T47D (cell line): ENCODE data around the gene NHSL2.
"Not testable (repeated sequence)": the region's sequence is repeated elsewhere in the genome, so short reads cannot be mapped to it uniquely, and the experiment has no call there.

Source experiments
- DNase-seq, 2 experiments: peaks; one replicate each; pipeline versions ENCODE4 v3.0.0 to v3.0.0-alpha.2; 2011 to 2012; ENCODE audit warnings: low read depth in 1 of 2, low spot score in 1 of 2
- JUND ChIP-seq: IDR thresholded peaks from 2 replicates; pipeline ENCODE4 v1.6.1; 2012; ENCODE audit warnings: low read depth
- in situ Hi-C: cut with HindIII; loops from 2 replicates; pipeline ENCODE4 v1.10.0; 2016; ENCODE audit warnings: low sequenced_read_pairs, low pct_unique_long_range_greater_than_20kb

NHSL2 gene

GRCh38 chrX:71936632-71937031 lies 26.0 kb downstream of the NHSL2 start:
- TF ChIP-seq JUND = no peak
- no peak for DNase-seq
- in situ Hi-C loops = no loop called here

DNA sequence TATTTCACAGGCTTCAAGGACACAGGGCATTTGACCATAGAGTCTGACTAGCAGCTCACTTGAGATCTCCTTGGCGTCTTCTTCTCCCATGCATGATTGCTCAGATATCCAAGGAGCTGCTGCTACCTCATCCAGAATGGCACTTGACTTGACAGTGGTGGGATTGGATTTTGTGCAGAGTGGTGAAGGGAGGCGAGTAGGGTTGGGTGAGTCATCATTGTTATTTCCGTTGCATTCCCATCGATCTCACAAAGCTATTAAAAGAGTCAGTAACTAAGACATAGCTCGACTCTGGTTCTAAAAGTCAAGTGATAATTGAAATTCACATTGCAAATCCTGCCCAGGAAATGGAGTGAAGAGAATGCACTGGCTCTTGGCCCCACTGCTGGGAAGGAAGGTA lies 27.7 kb downstream of the NHSL2 start:
- in situ Hi-C loops = no loop called here
- DNase-seq = no peak

GRCh38 chrX:71941145-71941544 lies 30.5 kb downstream of the NHSL2 start:
- in situ Hi-C loops = no loop called here
- no peak for TF ChIP-seq JUND
- no peak for DNase-seq

More for the DNA sequence above, 27.7 kb downstream of the NHSL2 start:
- no peak for TF ChIP-seq JUND

- in situ Hi-C loops = no loop called here
- TF ChIP-seq JUND = no peak
- no peak for DNase-seq
These were observed 31.1 kb downstream of the NHSL2 start for GRCh38 chrX:71941776-71942175.

- DNase-seq = no peak
- in situ Hi-C loops = no loop called here
- TF ChIP-seq JUND = no peak
These were observed 33.7 kb downstream of the NHSL2 start for GRCh38 chrX:71944369-71944768.

GRCh38 chrX:71945237-71945805 lies 34.7 kb downstream of the NHSL2 start:
- in situ Hi-C loops = no loop called here
- no peak for DNase-seq
- TF ChIP-seq JUND = no peak

DNA sequence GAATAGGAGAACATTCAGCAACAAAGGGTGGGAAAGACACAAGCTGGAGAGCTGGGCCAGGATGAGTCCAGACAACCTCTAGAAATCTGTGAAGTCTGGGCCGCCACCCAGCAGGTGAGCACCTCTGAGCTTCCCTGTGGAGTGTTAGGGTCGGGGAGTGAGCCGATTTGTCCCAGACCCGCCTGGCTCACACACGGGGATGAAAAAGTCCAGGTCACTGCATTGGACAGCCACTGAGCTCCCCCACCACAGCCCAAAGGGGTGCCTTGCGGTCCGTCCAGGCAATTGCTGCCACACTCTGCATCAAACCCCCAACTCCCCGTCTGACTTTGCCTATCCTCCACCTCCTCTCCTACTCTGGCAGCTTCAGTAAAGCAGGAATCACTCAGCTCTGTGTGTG lies 38.7 kb downstream of the NHSL2 start:
- DNase-seq = no peak
- TF ChIP-seq JUND = no peak
- in situ Hi-C loops = no loop called here

- no peak for DNase-seq
- in situ Hi-C loops = no loop called here
- no peak for TF ChIP-seq JUND
These were observed 39.3 kb downstream of the NHSL2 start for GRCh38 chrX:71949844-71950445.

GRCh38 chrX:71953391-71953790 lies 42.7 kb downstream of the NHSL2 start:
- in situ Hi-C loops = no loop called here
- TF ChIP-seq JUND = no peak
- DNase-seq = no peak

- in situ Hi-C loops = no loop called here
- no peak for DNase-seq
- TF ChIP-seq JUND = no peak
These were observed 43.3 kb downstream of the NHSL2 start for GRCh38 chrX:71953946-71954345.

DNA sequence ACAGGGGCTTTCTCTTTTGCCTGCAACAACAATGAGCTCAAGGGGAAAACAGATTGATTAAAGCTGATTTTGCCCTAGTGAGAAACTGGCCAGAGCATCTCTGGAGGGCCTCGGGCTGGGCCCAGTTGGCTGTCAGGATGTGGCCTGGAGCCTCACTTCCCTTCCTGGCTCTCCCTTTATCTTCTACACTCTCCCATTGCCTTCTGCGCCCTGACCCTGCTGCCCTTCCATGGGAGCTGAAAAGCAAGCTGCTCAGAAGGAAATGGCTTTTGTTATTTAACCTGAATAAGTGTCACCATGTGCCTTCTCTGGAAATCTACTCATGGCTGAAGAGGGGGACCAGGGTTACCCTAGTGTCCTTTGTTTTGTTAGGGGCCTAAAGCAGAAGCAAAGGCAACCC lies 43.8 kb downstream of the NHSL2 start:
- DNase-seq = no peak
- in situ Hi-C loops = no loop called here
- no peak for TF ChIP-seq JUND

DNA sequence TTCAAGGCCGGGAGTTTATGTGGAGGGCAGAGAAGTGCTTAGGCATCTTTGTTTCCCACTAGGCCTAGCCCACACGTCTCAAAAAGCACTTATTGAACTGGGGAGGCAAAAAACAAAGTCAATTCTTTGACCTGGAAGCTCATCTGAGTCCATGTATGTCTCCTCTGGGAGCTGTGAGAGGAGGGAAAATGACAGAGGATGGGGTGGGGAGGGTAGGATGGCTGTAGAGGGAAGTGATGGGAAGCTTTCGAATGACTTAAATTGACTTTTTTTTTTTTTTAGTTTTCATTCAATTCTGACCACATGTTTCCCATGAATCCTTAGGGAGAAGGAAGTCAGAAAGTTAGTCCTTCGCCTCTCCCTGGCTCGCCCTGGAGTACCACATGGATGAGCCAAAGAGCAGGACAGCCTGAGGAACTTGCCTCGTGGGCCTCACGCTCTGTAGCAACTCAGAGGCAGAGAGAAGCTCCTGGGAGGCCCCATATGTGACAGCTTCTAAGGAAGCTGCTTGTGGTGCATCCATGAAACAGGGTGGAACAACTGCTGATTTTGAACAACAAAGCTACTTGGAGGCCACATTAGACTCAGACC lies 45.0 kb downstream of the NHSL2 start:
- in situ Hi-C loops = no loop called here
- no peak for DNase-seq
- no peak for TF ChIP-seq JUND

DNA sequence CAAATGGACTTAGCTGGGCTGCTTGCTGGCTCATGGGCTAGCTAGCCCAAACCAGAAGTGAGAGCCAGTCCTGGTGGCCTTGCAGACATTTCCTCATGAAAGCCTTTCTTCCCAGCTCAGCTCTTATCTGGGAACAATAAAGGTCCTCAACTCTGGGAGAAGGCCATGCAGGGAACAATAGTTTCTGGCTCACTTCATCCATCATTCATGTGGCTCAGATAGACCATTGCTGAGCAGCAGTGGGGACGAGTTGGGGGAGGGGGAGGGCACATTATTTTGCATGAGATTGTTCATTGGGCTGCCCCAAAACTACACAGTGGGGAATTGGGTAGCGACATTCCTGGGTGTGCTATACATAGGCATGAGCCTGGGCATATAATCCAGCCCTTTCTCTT lies 47.6 kb downstream of the NHSL2 start:
- no peak for DNase-seq
- in situ Hi-C loops = no loop called here
- TF ChIP-seq JUND = no peak

DNA sequence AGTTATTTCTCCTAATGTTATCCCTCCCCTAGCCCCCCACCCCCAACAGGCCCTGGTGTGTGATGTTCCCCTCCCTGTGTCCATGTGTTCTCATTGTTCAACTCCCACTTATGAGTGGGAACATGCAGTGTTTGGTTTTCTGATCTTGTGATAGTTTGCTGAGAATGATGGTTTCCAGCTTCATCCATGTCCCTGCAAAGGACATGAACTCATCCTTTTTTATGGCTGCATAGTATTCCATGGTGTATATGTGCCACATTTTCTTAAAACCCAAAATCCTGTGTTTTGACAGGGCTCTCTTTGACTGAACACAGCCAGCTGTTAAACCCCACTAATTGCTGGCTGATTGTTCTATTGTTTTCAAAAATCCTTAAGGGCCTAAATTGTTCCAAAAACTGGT lies 53.5 kb downstream of the NHSL2 start:
- in situ Hi-C loops, DNase-seq: not testable (repeated sequence)
